Measurements from ENCODE around the gene IQSEC2.

The IQSEC2 gene

GRCh38 chrX:53281321-53281822 is at the start of gene IQSEC2:
IQSEC2 (minus strand) TSS chrX:53281584.
- no peak for DNase-seq (ENCODE audit: low read depth)

GRCh38 chrX:53330331-53330730 is 48.9 kb upstream of the IQSEC2 start:
- no peak for DNase-seq (ENCODE audit: low read depth)

- DNase-seq (ENCODE audit: low read depth) = no peak
Measured at GRCh38 chrX:53324803-53325202, 43.4 kb upstream of the IQSEC2 start.

- DNase-seq (ENCODE audit: low read depth) = no peak
Measured at GRCh38 chrX:53324085-53324484, 42.7 kb upstream of the IQSEC2 start.

- no peak for DNase-seq (ENCODE audit: low read depth)
Measured at GRCh38 chrX:53323196-53323595, 41.8 kb upstream of the IQSEC2 start.

- DNase-seq (ENCODE audit: low read depth) = no peak
Measured at GRCh38 chrX:53321943-53322497, 40.6 kb upstream of the IQSEC2 start.

GRCh38 chrX:53321230-53321942 is 40.0 kb upstream of the IQSEC2 start:
- no peak for DNase-seq (ENCODE audit: low read depth)

- DNase-seq (ENCODE audit: low read depth) = no peak
Measured at GRCh38 chrX:53320543-53321229, 39.3 kb upstream of the IQSEC2 start.

- no peak for DNase-seq (ENCODE audit: low read depth)
Measured at GRCh38 chrX:53319614-53320542, 38.5 kb upstream of the IQSEC2 start.

GRCh38 chrX:53318766-53319353 is 37.5 kb upstream of the IQSEC2 start:
- no peak for DNase-seq (ENCODE audit: low read depth)

- peak; percentile 58 for DNase-seq (ENCODE audit: low read depth)
Measured at GRCh38 chrX:53317365-53318069, 36.1 kb upstream of the IQSEC2 start.

- no peak for DNase-seq (ENCODE audit: low read depth)
Measured at GRCh38 chrX:53316860-53317237, 35.5 kb upstream of the IQSEC2 start.

- no peak for DNase-seq (ENCODE audit: low read depth)
Measured at GRCh38 chrX:53316111-53316859, 34.9 kb upstream of the IQSEC2 start.

GRCh38 chrX:53313728-53314105 is 32.3 kb upstream of the IQSEC2 start:
- DNase-seq (ENCODE audit: low read depth) = no peak

- DNase-seq (ENCODE audit: low read depth) = peak; percentile 57
Measured at GRCh38 chrX:53312946-53313727, 31.8 kb upstream of the IQSEC2 start.

GRCh38 chrX:53309837-53310236 is 28.5 kb upstream of the IQSEC2 start:
- no peak for DNase-seq (ENCODE audit: low read depth)

- no peak for DNase-seq (ENCODE audit: low read depth)
Measured at GRCh38 chrX:53308836-53309235, 27.5 kb upstream of the IQSEC2 start.

GRCh38 chrX:53305996-53306937 is 24.9 kb upstream of the IQSEC2 start:
- no peak for DNase-seq (ENCODE audit: low read depth)

All from stimulated activated CD8-positive, alpha-beta memory T cell treated with anti-CD3 and anti-CD28 coated beads, Interleukin-4, amount 100 ng/mL, for 24 hours (primary cell).